ENCODE measurements around the gene ELK3.

DNA sequence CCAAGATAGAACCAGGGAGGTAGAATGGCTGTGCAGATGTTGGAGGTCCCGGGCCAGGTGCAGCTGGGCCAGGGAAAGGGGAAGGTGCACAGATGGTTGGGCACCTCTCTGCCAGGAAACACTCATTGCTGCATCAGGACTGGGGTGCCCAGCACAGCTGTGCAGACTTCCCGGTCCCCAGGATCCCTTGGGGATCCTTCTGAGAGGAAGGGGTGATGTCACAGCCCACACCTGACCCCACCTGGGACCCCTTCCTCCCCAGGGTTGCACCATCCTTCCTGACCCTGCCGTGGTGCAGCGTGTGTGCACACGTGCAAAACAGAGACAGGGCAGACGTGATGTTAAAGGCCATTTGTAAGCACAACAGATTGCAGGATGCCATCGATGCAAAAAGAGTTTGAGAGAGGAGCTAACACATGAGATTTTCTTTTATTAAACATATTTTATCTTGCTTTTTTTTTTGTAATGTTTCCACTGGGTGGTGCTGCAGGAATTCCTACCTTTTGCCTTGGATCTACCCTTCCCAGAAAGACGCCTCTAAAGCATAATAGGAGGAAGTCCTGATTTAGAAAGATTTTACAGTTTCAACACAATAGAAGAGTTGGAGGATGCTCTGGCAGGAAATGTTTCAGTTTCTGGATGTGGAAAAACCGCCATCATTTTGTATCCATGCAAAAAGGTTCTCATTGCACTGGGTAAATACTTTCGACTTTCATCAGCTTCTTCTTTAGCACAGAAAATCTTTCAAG lies 14.8 kb downstream of the ELK3 start:
- TF ChIP-seq ZNF138 (tag by site-specific recombination; IDR thresholded peaks at IDR 0.05; ENCODE audit: borderline replicate concordance) = no peak
- no peak for TF ChIP-seq HOXA7 (CRISPR knock-in tag; IDR thresholded peaks at IDR 0.05; ENCODE audit: borderline replicate concordance)
- TF ChIP-seq ZNF701 (tag by site-specific recombination; IDR thresholded peaks at IDR 0.05) = no peak
- TF ChIP-seq ZNF184 (tag by site-specific recombination; IDR thresholded peaks at IDR 0.05) = no peak
- TF ChIP-seq, protein P1, sequence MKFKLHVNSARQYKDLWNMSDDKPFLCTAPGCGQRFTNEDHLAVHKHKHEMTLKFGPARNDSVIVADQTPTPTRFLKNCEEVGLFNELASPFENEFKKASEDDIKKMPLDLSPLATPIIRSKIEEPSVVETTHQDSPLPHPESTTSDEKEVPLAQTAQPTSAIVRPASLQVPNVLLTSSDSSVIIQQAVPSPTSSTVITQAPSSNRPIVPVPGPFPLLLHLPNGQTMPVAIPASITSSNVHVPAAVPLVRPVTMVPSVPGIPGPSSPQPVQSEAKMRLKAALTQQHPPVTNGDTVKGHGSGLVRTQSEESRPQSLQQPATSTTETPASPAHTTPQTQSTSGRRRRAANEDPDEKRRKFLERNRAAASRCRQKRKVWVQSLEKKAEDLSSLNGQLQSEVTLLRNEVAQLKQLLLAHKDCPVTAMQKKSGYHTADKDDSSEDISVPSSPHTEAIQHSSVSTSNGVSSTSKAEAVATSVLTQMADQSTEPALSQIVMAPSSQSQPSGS (tag by site-specific recombination; IDR thresholded peaks at IDR 0.05; ENCODE audit: low read depth) = no peak
- TF ChIP-seq OSR2 (tag by site-specific recombination; IDR thresholded peaks at IDR 0.05) = no peak
- TF ChIP-seq, protein P2, sequence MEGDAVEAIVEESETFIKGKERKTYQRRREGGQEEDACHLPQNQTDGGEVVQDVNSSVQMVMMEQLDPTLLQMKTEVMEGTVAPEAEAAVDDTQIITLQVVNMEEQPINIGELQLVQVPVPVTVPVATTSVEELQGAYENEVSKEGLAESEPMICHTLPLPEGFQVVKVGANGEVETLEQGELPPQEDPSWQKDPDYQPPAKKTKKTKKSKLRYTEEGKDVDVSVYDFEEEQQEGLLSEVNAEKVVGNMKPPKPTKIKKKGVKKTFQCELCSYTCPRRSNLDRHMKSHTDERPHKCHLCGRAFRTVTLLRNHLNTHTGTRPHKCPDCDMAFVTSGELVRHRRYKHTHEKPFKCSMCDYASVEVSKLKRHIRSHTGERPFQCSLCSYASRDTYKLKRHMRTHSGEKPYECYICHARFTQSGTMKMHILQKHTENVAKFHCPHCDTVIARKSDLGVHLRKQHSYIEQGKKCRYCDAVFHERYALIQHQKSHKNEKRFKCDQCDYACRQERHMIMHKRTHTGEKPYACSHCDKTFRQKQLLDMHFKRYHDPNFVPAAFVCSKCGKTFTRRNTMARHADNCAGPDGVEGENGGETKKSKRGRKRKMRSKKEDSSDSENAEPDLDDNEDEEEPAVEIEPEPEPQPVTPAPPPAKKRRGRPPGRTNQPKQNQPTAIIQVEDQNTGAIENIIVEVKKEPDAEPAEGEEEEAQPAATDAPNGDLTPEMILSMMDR (tag by site-specific recombination; IDR thresholded peaks at IDR 0.05) = 0 out of 2 replicates have a peak, but pooled peaks have one; percentile 10
- TF ChIP-seq ZSCAN23 (tag by site-specific recombination; IDR thresholded peaks at IDR 0.05) = no peak

Data from HEK293 (cell line).